Amniotic stem cell (primary cell): ENCODE measurements around the gene RNF126.
"Not testable (repeated sequence)": the region's sequence is repeated elsewhere in the genome, so short reads cannot be mapped to it uniquely, and the experiment has no call there.

Experiments
- DNase-seq: peaks from one replicate; lab custom pipeline; 2025; lab: John Stamatoyannopoulos, UW

The RNF126 gene

GRCh38 chr19:685454-685931, 22.5 kb upstream of the RNF126 start:
- DNase-seq = no peak

DNA sequence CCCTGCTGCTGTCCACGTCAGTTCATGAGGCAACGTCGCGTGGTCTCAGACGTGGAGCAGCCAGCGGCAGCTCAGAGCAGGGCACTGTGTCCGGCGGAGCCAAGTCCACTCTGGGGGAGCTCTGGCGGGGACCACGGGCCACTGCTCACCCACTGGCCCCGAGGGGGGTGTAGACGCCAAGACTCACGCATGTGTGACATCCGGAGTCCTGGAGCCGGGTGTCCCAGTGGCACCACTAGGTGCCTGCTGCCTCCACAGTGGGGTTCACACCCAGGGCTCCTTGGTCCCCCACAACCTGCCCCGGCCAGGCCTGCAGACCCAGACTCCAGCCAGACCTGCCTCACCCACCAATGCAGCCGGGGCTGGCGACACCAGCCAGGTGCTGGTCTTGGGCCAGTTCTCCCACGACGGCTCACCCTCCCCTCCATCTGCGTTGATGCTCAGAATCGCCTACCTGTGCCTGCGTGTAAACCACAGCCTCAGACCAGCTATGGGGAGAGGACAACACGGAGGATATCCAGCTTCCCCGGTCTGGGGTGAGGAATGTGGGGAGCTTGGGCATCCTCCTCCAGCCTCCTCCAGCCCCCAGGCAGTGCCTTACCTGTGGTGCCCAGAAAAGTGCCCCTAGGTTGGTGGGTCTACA, 19.8 kb upstream of the RNF126 start:
- DNase-seq = no peak

DNA sequence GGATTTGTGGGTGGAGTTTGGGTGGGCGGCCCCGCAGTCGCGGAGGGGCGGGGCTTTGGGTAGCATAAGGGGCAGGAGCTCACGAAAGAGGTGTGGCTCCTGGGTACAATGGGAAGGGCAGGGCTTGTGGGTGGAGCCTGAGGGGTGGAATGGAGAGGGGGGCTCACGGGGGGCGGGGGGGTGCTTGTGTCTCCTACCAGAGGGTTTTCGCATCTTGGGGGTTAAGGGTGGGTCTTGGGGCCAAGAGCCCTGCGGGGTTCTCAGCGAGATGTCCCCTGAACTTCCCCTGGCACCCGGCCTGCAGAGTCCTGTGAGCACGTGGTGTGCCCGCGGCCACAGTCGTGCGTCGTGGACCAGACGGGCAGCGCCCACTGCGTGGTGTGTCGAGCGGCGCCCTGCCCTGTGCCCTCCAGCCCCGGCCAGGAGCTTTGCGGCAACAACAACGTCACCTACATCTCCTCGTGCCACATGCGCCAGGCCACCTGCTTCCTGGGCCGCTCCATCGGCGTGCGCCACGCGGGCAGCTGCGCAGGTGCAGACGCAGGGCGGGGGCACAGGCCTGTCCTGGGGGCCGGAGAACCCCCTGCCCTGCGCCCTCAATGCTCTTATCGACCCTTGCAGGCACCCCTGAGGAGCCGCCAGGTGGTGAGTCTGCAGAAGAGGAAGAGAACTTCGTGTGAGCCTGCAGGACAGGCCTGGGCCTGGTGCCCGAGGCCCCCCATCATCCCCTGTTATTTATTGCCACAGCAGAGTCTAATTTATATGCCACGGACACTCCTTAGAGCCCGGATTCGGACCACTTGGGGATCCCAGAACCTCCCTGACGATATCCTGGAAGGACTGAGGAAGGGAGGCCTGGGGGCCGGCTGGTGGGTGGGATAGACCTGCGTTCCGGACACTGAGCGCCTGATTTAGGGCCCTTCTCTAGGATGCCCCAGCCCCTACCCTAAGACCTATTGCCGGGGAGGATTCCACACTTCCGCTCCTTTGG, 18.3 kb upstream of the RNF126 start:
- no peak for DNase-seq

DNA sequence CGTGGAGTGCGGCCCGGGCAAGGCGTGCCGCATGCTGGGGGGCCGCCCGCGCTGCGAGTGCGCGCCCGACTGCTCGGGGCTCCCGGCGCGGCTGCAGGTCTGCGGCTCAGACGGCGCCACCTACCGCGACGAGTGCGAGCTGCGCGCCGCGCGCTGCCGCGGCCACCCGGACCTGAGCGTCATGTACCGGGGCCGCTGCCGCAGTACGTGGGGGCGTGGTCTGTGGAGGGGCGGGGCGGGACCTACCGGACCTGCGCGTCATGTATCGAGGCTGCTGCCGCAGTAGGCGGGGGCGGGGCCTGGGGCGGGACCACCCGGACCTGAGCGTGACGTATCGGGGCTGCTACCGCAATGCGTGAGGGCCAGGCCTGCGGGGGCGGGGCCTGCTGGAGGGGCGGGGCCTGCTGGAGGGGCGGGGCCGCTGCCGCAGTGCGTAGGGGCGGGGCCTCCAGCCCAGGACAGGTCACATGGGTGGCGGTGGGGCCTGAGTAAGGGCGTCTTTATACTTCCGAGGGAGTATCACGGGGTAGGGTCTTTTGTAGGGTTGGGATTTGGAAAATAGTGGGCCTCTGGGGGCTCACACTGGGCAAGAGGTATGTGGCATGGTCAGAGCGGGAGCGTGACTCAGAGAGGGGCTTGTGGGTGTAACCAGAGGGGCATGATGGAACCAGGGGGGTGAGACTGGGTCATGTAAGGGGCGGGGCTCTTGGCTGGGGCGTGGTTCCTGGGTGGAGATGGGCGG, 17.4 kb upstream of the RNF126 start:
- DNase-seq = peak; percentile 91

GRCh38 chr19:679418-680286, 16.6 kb upstream of the RNF126 start:
- DNase-seq = peak; percentile 30

GRCh38 chr19:678791-679388, 15.9 kb upstream of the RNF126 start:
- DNase-seq = no peak

DNA sequence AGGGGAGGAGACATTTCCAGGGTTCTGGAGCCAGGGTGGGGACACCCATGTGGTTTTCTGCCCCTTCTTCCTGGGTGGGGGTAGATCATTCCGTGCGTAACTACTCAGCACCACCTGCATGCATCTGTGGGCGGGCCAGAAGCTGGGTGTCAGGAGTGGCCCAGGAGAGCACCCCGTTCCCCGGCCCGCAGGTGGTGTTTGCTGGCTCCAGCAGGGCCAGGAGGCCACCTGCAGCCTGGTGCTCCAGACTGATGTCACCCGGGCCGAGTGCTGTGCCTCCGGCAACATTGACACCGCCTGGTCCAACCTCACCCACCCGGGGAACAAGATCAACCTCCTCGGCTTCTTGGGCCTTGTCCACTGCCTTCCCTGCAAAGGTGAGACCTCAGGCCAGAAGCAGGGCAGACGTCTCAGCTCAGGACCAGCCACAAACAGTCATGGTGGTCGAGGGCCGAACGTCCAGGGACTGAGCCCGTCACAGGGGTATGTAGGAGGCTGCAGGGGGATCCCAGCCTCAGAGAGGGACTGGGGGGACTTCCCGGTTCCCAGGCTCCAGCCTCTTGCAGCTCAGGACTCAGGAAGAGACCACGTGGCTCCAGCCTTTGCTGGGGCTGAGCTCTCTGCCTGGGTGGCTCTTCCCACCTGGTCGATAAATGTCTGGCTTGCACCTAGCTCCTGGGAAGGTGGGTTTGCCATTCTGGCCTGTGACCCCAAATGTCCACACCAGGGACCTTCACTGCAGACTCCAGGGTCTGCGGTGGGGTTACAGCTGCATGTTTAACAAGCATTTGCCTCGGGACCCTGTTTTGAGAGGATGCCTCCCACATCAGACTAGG, 14.8 kb upstream of the RNF126 start:
- no peak for DNase-seq

DNA sequence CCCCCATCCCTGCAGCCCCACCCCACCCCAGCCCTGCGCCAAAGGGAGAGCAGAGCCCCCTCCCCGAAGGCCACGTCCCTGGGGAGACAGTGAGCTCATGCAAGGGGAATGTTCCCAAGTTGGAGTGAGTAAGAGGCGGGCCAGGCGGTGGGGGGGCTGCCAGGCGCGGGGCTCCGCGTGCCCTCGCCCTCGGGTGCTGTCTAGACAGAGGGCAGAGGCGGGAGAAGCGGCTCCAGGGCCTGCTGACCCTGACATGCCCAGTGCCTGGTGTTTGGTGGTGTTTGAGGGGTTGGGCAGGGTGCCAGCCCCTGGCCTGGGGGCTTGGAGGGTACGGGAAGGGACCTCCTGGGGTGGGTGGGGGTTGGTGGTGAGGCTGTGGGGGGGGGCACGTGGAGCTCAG, 14.2 kb upstream of the RNF126 start:
- peak; percentile 58 for DNase-seq

GRCh38 chr19:676339-677105, 13.5 kb upstream of the RNF126 start, which contains the start of gene FSTL3:
TSS of gene FSTL3 (plus strand) at chr19:676392. CDS start at chr19:676424, 32 bp downstream.
- no peak for DNase-seq

- no peak for DNase-seq
Measured at GRCh38 chr19:676007-676338, 13.0 kb upstream of the RNF126 start.

- DNase-seq = no peak
Measured at GRCh38 chr19:674282-675151, 11.5 kb upstream of the RNF126 start.

DNA sequence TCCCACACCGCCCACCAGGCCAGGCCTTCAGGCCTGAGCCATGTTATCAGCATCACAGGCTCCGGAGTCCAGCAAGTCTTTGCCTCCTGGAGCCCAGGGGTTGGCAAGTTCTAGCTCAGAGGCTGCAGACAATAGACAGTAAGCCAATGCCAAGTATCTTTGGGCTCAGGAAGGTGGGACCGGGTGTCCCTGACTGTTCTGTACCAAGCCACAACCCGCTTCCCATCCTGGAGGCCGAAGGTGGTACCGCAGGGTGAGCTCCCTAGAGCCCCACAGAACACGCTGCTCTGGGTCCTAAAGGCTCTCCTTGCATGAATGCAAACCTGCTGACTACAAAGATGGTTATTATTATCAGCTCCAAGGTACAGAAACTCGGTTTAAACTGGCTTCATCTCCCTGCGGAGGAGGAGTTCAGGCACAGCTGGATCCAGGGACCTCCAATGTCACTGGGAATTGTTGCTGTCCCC, 7.6 kb upstream of the RNF126 start:
- DNase-seq = no peak

DNA sequence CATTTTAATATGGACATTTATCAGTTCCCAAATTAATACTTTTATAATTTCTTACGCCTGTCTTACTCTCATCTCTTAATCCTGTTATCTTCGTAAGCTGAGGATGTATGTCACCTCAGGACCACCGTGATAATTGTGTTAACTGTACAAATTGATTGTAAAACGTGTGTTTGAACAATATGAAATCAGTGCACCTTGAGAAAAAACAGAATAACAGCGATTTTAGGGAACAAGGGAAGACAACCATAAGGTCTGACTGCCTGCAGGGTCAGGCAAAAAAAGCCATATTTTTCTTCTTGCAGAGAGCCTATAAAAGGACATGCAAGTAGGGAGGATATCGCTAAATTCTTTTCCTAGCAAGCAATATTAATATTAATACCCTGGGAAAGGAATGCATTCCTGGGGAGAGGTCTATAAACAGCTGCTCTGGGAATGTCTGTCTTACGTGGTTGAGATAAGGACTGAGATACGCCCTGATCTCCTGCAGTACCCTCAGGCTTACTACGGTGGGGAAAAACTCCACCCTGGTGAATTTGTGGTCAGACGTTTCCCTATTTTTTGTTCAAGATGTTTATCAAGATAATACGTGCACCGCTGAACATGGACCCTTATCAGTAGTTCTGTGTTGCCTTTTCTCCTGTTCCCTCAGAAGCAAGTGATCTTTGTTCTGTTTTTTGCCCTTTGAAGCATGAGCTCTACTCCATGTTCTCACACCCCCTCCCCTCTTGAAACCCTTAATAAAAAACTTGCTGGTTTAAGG, 5.8 kb upstream of the RNF126 start:
- DNase-seq = not testable (repeated sequence)

GRCh38 chr19:666985-667573, 4.1 kb upstream of the RNF126 start:
- not testable (repeated sequence) for DNase-seq

DNA sequence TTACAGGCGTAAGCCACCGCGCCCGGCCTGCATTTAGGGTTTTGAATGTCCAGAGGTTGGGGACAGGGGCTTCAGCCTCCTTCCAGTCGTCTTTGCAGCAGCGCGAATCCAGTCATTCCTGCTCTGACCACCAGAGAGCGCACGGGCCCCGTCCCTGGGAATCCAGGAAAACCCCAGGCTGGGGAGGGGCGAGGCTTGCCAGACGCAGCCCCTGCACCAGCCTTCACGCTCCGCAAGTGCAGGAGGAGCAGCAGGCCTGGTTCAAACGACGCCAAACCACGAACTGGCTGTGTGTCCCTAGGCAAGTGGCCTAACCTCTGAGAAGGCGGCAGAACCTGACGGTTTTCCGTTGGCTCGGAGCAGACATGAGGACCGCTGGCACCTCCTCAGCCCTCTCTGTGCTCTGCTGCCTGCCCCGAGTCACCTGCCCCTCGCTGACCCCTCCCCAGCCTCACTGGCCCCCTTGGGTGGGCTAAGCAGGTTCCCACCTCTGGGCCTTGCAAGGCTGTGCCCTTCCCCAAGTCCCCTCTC, 2.0 kb upstream of the RNF126 start:
- DNase-seq = peak; percentile 39

DNA sequence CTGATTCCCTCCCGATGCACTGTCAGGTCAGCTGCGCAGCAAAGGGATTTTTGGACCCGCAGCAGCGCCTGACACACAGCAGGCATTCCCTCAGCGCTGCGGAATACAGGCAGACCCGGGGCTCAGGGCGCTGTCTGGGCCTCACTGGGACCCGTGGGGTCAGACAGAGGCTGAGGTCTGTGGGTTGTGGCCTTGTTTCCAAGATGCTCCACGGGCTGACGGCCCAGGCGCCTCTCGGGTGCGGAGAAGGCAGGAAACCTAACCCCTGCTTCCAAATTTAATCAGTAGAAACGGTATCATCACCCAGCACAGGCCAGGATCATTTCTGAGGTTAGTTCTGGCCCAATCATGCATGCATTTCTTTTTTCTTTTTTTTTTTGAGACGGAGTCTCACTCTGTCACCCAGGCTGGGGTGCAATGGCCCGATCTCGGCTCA, 686 bp upstream of the RNF126 start:
- DNase-seq = no peak
